Measurements from ENCODE around the gene SLC9A6.
"Not testable (repeated sequence)": the region's sequence is repeated elsewhere in the genome, so short reads cannot be mapped to it uniquely, and the experiment has no call there.

SLC9A6 gene

DNA sequence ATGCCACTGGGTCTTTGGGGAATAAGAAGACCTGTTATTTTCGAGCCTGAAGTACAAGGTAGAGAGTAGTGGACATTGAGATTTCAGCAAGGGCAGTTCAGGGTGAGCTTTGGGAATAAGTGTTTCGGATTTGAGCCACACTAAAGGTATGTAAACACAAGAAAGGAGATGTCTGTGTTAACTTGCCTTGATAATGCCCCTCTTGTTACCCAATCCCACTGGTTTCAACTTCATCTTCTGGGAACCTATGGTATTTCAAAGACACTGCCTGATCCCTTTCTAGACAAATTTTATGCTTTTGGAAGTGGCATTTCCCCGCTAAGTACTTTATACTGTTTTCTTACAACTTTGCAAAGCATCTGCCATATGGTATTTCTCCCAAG, 79.4 kb downstream of the SLC9A6 start:
- DNase-seq = no peak

GRCh38 chrX:136065044-136065671, 79.9 kb downstream of the SLC9A6 start:
- peak; percentile 32 to 45 for DNase-seq

DNA sequence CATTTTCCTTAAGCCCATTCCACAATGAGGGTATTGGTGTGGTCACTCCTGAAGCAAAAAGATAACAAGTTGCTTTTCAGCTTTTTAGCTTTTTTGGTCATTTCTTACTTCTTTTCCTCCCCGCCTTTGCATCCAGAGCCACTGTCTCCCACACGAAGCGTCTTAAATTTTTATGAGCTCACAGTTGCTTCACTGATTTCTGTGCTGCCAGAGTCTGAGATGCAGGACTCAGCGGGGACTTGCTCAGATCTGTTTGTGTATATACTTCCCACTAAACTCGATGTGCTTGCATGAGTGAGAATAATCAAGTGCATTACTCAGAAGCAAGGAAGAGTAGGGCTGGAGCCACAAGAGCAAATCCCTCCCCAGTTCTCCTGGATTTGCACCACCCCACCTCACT, 81.9 kb downstream of the SLC9A6 start:
- DNase-seq = no peak

GRCh38 chrX:136067966-136068365, 82.7 kb downstream of the SLC9A6 start:
- DNase-seq = no peak

DNA sequence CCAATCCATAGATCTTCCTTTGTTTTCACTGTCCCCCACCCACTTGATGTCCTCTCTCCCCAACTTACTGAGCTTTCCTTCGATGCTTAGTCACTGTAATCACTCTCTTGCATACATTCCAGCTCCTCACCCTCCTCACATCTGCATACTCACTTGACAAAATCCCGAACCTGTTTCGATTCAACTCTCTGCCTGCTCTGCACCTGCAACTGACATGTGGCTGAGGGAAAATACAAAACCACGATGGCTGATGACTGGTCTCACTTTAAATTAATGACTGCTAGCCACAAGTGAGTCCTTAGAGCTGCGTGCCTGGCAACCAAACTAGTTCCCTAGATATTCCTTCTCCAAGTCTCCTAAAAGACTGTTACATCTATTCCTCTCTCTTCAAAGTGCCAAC, 91.7 kb downstream of the SLC9A6 start:
- DNase-seq = no peak

- DNase-seq = no peak
Measured at GRCh38 chrX:136080766-136081165, 95.5 kb downstream of the SLC9A6 start.

DNA sequence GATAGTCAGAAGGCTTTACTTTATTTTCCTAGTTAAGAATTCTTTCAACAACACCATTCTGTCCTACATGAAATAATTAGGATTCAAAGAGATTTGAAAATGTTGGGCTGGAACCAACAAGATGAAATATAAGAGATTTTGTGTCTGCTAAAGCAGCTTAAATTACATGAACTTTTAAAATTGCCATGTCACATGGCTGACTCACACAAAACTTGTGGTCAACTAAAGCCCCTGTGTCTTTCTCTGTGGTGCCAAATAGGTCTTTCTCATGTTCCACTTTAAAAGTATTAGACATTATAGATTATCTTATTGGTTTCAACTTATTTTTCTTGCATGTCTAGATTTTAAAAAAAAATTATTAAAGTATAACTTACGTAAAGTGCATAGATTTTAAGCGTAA, 101.3 kb downstream of the SLC9A6 start:
- DNase-seq = no peak

GRCh38 chrX:136091898-136092297, 106.7 kb downstream of the SLC9A6 start:
- not testable (repeated sequence) for DNase-seq

DNA sequence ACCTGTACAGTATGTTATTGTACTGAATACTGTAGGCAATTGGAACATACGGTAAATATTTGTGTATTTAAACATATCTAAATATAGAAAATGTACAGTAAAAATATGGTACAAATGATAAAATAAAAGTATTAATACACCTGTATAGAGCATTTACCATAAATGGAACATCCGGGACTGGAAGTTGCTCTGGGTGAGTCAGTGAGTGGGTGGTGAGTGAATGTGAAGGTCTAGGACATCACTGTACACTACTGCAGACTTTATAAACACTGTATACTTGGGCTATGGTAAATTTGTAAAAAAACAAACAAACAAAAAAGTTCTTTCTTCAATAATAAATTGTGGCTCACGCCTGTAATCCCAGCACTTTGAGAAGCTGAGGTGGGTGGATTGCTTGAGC, 109.7 kb downstream of the SLC9A6 start:
- no peak for DNase-seq
